HEK293 (cell line): ENCODE results near the gene HSD17B14.
"Not testable (repeated sequence)": the region's sequence is repeated elsewhere in the genome, so short reads cannot be mapped to it uniquely, and the experiment has no call there.

Experiments used
- SP2 ChIP-seq: fragments of 450-650 bp; formaldehyde crosslinking; IDR thresholded peaks from 2 replicates; pipeline ENCODE4 v1.5.1; 2016; ENCODE audit warnings: missing biosample characterization, missing genetic modification characterization
- YY1 ChIP-seq: fragments of 450-650 bp; formaldehyde crosslinking; IDR thresholded peaks from 2 replicates; pipeline ENCODE4 v1.5.1; 2018; ENCODE audit warnings: missing biosample characterization, missing genetic modification characterization
- ZEB2 ChIP-seq: fragments of 450-650 bp; formaldehyde crosslinking; IDR thresholded peaks from 2 replicates; pipeline ENCODE4 v1.5.1; 2016; ENCODE audit warnings: missing biosample characterization, missing genetic modification characterization
- ZNF121 ChIP-seq: fragments of 450-650 bp; formaldehyde crosslinking; IDR thresholded peaks from 2 replicates; pipeline ENCODE4 v1.5.1; 2016; ENCODE audit warnings: missing biosample characterization, missing genetic modification characterization
- ZNF175 ChIP-seq: fragments of 450-650 bp; formaldehyde crosslinking; IDR thresholded peaks from 2 replicates; pipeline ENCODE4 v1.5.1; 2016; ENCODE audit warnings: missing biosample characterization, missing genetic modification characterization
- ZNF623 ChIP-seq: fragments of 450-650 bp; formaldehyde crosslinking; IDR thresholded peaks from 2 replicates; pipeline ENCODE4 v1.5.1; 2016; ENCODE audit warnings: missing biosample characterization, missing genetic modification characterization
- ZNF76 ChIP-seq: fragments of 450-650 bp; formaldehyde crosslinking; IDR thresholded peaks from 2 replicates; pipeline ENCODE4; 2016; ENCODE audit warnings: low read depth, missing biosample characterization, missing genetic modification characterization, borderline replicate concordance
- TF ChIP-seq, protein P1 (sequence below): sonication (generic); formaldehyde crosslinking; IDR thresholded peaks from 2 replicates; pipeline ENCODE4 v1.8.1; 2022; ENCODE audit warnings: mild to moderate bottlenecking, moderate library complexity, missing genetic modification reagents
- TF ChIP-seq, protein P2 (sequence below): fragments of 450-650 bp; formaldehyde crosslinking; IDR thresholded peaks from 2 replicates; pipeline ENCODE4 v1.5.1; 2016; ENCODE audit warnings: missing biosample characterization, missing genetic modification characterization
- TF ChIP-seq, protein P3 (sequence below): fragments of 450-650 bp; formaldehyde crosslinking; IDR thresholded peaks from 2 replicates; pipeline ENCODE4 v1.5.1; 2017; ENCODE audit warnings: missing biosample characterization, missing genetic modification characterization
- TF ChIP-seq, protein P4 (sequence below): fragments of 450-650 bp; formaldehyde crosslinking; IDR thresholded peaks from 2 replicates; pipeline ENCODE4 v1.5.1; 2016; ENCODE audit warnings: missing biosample characterization, missing genetic modification characterization, low read depth

DNA sequence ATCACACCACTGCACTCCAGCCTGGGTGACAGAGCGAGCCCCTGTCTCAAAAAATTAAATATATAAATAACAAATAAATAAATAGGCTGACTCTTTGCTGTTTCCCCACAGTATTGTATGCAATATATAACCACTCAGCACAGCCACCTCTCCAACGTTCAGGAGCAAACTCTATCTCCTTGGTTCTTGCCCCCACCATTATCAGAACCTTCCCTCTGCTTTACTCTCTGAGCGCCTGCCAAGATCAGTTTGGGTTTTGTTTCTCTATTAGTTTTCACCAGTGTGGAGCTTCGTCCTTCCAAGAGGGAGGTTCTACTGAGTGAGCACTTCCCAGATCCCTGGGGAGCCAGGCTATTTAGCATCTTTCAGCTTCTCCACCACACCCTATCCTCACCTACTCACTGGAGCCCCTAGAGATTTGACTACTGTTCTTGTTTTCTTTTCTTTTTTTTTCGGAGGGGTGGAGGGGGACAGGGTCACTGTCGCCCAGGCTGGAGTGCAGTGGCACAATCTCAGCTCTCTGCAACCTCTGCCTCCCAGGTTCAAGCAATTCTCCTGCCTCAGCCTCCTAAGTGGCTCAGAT lies 68.0 kb downstream of the HSD17B14 start:
- TF ChIP-seq, protein P1, sequence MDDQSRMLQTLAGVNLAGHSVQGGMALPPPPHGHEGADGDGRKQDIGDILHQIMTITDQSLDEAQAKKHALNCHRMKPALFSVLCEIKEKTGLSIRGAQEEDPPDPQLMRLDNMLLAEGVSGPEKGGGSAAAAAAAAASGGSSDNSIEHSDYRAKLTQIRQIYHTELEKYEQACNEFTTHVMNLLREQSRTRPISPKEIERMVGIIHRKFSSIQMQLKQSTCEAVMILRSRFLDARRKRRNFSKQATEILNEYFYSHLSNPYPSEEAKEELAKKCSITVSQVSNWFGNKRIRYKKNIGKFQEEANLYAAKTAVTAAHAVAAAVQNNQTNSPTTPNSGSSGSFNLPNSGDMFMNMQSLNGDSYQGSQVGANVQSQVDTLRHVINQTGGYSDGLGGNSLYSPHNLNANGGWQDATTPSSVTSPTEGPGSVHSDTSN (CRISPR knock-in tag), result not testable (repeated sequence)
- TF ChIP-seq, protein P2, sequence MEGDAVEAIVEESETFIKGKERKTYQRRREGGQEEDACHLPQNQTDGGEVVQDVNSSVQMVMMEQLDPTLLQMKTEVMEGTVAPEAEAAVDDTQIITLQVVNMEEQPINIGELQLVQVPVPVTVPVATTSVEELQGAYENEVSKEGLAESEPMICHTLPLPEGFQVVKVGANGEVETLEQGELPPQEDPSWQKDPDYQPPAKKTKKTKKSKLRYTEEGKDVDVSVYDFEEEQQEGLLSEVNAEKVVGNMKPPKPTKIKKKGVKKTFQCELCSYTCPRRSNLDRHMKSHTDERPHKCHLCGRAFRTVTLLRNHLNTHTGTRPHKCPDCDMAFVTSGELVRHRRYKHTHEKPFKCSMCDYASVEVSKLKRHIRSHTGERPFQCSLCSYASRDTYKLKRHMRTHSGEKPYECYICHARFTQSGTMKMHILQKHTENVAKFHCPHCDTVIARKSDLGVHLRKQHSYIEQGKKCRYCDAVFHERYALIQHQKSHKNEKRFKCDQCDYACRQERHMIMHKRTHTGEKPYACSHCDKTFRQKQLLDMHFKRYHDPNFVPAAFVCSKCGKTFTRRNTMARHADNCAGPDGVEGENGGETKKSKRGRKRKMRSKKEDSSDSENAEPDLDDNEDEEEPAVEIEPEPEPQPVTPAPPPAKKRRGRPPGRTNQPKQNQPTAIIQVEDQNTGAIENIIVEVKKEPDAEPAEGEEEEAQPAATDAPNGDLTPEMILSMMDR (tag by site-specific recombination), result not testable (repeated sequence)
- TF ChIP-seq ZEB2; ZNF623 (tag by site-specific recombination); SP2 (tag by site-specific recombination); ZNF121 (tag by site-specific recombination); ZNF175 (tag by site-specific recombination); YY1 (tag by site-specific recombination); ZNF76 (tag by site-specific recombination): not testable (repeated sequence)
- TF ChIP-seq, protein P3, sequence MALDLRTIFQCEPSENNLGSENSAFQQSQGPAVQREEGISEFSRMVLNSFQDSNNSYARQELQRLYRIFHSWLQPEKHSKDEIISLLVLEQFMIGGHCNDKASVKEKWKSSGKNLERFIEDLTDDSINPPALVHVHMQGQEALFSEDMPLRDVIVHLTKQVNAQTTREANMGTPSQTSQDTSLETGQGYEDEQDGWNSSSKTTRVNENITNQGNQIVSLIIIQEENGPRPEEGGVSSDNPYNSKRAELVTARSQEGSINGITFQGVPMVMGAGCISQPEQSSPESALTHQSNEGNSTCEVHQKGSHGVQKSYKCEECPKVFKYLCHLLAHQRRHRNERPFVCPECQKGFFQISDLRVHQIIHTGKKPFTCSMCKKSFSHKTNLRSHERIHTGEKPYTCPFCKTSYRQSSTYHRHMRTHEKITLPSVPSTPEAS (tag by site-specific recombination), result not testable (repeated sequence)
- TF ChIP-seq, protein P4, sequence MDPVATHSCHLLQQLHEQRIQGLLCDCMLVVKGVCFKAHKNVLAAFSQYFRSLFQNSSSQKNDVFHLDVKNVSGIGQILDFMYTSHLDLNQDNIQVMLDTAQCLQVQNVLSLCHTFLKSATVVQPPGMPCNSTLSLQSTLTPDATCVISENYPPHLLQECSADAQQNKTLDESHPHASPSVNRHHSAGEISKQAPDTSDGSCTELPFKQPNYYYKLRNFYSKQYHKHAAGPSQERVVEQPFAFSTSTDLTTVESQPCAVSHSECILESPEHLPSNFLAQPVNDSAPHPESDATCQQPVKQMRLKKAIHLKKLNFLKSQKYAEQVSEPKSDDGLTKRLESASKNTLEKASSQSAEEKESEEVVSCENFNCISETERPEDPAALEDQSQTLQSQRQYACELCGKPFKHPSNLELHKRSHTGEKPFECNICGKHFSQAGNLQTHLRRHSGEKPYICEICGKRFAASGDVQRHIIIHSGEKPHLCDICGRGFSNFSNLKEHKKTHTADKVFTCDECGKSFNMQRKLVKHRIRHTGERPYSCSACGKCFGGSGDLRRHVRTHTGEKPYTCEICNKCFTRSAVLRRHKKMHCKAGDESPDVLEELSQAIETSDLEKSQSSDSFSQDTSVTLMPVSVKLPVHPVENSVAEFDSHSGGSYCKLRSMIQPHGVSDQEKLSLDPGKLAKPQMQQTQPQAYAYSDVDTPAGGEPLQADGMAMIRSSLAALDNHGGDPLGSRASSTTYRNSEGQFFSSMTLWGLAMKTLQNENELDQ (tag by site-specific recombination), result not testable (repeated sequence)
